ENCODE data around the gene SNRPN. TPM values are rescaled to one million over a fixed set of nuclear protein-coding genes. Genes with fewer than 3 reads are reported as not detected.

Gene SNRPN
- total and polyA plus RNA-seq, 4 donors, result 305 to 679 (median 572) TPM

DNA sequence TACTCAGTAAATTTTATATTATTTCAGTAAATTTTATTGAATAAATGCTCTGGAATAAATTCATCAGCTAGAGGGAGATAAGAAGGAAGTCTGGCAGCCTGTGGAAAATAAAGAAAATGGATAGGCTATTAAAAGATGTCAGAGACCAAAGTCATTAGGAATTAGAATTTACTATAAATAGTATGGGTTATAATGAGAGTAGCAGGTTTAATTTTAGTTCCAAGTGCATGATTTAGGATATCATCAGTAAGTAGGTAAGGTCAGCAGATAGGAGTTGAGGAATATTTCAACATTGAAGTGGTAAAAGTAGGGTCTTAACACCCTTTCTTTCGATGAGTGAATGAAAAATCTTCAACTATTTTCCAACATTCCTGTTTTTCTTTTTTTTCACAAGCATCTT, 64.6 kb downstream of the SNRPN start:
- no peak for DNase-seq (ENCODE audit: low read depth in 4 of 6, low spot score in 6 of 6)
- H3K4me1 ChIP-seq (ENCODE audit: control insufficient read depth, insufficient read depth, low read length), result no peaks in the 10 kb centered on the region
- no peaks in the 10 kb centered on the region for H3K27me3 ChIP-seq (ENCODE audit: control insufficient read depth, insufficient read depth, low read length)
- H3K4me3 ChIP-seq (ENCODE audit: low read depth, low read length), result no peak overlapping the region
- H3K9me3 ChIP-seq (ENCODE audit: control insufficient read depth, insufficient read depth, low read length), result peaks cover 2% of the 10 kb centered on the region
- no peaks in the 10 kb centered on the region for H3K36me3 ChIP-seq (ENCODE audit: control insufficient read depth, insufficient read depth, low read length)
- WGBS (ENCODE audit: insufficient coverage), result no CpG with 5 or more reads among the region's 1 CpG
- H3K27ac ChIP-seq (ENCODE audit: low read depth, low read length), result no peak overlapping the region

DNA sequence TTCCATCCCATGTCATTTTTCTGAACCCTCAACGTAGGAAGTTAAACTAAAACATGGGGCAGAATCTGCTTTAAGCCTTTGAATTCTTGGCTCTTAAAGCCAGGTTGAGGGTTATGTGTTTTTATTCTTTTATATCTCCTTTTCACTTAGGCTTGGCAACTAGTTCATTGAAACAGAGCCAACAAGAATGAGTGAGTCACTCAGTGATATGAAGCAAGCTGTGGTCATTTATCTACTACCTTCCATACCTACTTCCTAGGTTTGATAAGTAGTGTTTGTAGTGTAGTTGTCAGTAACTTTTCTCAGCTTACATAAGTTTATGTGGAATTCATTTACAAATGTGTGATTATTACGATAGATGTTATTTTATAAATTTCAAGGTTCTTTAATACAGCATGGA, 67.4 kb downstream of the SNRPN start:
- Histone ChIP-seq H3K4me3 (ENCODE audit: low read depth, low read length) (no peak overlapping the region), H3K9me3 (ENCODE audit: control insufficient read depth, insufficient read depth, low read length) (no peaks in the 10 kb centered on the region)
- no CpG with 5 or more reads among the region's 2 CpGs for WGBS (ENCODE audit: insufficient coverage)

More for the DNA sequence above, 67.4 kb downstream of the SNRPN start:
- Histone ChIP-seq H3K27ac (ENCODE audit: low read depth, low read length) (no peak overlapping the region), H3K27me3 (ENCODE audit: control insufficient read depth, insufficient read depth, low read length) (no peaks in the 10 kb centered on the region), H3K4me1 (ENCODE audit: control insufficient read depth, insufficient read depth, low read length) (no peaks in the 10 kb centered on the region), H3K36me3 (ENCODE audit: control insufficient read depth, insufficient read depth, low read length) (no peaks in the 10 kb centered on the region)
- no peak for DNase-seq (ENCODE audit: low read depth in 4 of 6, low spot score in 6 of 6)

Small RNA genes lying within 50 kb of the gene (small RNA-seq; reads per million reads assigned to genes)
- gene AC090602.1 (ENCODE audit: low replicate concordance) (not detected), gene AC124312.4 (ENCODE audit: low replicate concordance) (not detected), gene AC124312.5 (ENCODE audit: low replicate concordance) (0.06 reads per million)

Other genes starting within 250 kb of the SNRPN start
- gene SNURF, start within 50 bp of the SNRPN start, total RNA-seq, result 10 to 100 TPM; 11.2 to 62.9 TPM
- 1 to 10 TPM; 6.1 to 7.9 TPM for gene SNURF, start within 50 bp of the SNRPN start, polyA plus RNA-seq (ENCODE audit: insufficient read length in 2 of 2)

Measured in spinal cord (tissue), 10 donors.